Stimulated activated CD4-positive, alpha-beta T cell treated with anti-CD3 and anti-CD28 coated beads, TNF-alpha, amount 100 ng/mL, for 1 hour (primary cell): Measurements from ENCODE around the gene KLF7.
"Not testable (repeated sequence)": the region's sequence is repeated elsewhere in the genome, so short reads cannot be mapped to it uniquely, and the experiment has no call there.

Source experiments
- DNase-seq, 3 donors: peaks; one replicate each; pipeline ENCODE4 v3.0.0-alpha.2; 2020; ENCODE audit warnings: low read depth in 3 of 3, low spot score in 1 of 3

KLF7 gene

DNA sequence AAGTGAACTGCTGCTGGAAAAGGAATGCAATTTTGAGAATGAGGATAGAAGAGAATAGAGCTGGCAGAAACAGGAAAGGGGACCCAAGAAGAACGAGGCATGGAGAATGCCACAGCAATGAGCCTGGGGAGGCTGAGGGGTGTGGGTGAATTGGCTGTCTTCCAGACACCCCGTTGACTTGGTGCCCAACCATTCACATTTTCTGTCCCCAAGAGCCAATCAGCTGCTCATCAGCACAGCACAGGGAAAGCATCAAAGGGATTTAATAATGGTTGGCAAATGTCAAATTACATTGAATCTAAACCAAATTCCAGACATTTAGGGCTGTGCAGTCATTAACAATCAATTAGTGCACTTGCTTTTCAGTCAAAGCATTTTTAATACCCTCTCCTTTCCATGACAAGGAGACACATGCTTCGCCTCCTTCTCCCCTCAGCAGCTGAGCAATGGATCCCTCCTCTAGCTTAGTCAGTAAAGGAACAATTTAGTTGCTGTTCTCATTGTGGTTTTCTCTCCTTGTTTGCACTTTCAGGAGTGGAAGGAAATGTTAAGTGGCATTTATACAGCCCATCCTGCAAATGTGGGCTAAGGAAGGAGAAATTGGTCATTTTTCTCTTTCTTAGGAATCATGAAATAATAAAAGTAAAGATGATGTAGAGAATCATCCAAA lies 98.8 kb downstream of the KLF7 start:
- no peak for DNase-seq

DNA sequence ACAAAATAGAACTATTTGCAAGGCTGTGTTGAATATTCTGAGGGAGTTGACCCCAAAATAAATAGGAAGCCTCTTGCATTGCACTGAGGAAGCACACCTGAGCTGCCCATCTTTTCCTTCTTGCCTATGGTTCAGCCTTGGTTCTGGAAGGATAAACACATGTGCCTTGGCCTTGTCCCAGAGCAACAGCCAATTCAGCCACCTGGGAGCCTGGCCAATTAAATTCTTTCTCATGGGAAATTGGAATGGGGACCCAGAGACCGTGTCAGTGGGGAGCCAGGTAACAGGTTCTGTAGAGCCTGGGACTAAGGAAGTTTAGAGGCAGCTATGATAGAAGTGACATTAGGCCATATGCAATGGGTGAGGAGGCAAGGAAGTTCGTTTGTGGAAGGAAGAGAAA lies 99.6 kb downstream of the KLF7 start:
- DNase-seq = no peak

DNA sequence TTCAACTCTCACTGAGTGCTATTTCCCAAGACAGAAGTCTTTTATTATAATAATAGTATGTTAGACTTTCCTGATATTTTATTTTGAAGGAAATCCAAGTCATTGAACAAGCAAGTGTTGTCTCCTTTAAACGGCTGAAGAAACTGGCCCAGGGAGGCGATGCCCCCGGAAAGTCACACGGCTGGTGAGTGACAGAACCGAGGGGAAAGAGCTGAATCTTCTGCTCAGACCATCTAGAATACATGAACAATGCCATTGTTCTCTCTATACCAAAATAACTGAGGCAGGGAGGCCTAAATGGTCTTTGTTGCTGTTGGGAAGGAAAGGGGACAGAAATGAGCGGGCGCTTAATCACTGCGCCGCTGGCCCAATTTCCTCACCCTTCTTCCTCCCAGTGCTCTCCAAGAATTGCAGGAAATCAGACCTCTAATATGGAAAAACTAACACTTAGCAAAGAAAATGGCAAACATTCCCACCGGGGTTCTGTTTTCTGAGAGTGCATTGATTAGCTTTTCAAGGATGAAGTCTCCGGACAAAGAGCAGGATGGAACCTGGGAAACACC lies 101.5 kb downstream of the KLF7 start:
- no peak for DNase-seq

DNA sequence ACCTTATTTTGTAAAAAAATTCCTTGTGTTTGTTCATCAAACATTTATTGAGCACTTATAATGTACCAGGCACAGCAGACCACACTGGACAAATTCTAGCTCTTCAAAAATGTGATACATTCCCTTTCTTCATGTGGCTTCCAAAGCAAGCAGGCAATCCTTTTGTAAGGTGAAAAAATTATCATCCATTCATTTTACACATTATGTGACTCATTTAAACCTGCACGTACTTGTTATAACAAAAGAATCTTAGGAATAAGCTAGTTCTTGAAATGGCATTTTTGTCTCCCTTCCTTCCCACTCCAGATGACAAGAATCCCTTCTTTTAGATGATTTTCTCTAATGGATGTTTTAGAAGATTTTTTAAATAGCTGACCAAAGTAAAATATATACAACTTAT lies 104.6 kb downstream of the KLF7 start:
- no peak for DNase-seq

- no peak for DNase-seq
Observed at GRCh38 chr2:207055257-207055656, 110.5 kb downstream of the KLF7 start.

GRCh38 chr2:207054521-207054920 lies 111.2 kb downstream of the KLF7 start:
- DNase-seq = no peak

- DNase-seq = no peak
Observed at GRCh38 chr2:207051385-207051965, 114.3 kb downstream of the KLF7 start.

GRCh38 chr2:207049122-207049521 lies 116.6 kb downstream of the KLF7 start:
- DNase-seq = no peak

GRCh38 chr2:207048416-207048815 lies 117.3 kb downstream of the KLF7 start:
- no peak for DNase-seq

- DNase-seq = no peak
Observed at GRCh38 chr2:207046724-207047123, 119.0 kb downstream of the KLF7 start.

GRCh38 chr2:207045531-207045930 lies 120.2 kb downstream of the KLF7 start:
- no peak for DNase-seq

DNA sequence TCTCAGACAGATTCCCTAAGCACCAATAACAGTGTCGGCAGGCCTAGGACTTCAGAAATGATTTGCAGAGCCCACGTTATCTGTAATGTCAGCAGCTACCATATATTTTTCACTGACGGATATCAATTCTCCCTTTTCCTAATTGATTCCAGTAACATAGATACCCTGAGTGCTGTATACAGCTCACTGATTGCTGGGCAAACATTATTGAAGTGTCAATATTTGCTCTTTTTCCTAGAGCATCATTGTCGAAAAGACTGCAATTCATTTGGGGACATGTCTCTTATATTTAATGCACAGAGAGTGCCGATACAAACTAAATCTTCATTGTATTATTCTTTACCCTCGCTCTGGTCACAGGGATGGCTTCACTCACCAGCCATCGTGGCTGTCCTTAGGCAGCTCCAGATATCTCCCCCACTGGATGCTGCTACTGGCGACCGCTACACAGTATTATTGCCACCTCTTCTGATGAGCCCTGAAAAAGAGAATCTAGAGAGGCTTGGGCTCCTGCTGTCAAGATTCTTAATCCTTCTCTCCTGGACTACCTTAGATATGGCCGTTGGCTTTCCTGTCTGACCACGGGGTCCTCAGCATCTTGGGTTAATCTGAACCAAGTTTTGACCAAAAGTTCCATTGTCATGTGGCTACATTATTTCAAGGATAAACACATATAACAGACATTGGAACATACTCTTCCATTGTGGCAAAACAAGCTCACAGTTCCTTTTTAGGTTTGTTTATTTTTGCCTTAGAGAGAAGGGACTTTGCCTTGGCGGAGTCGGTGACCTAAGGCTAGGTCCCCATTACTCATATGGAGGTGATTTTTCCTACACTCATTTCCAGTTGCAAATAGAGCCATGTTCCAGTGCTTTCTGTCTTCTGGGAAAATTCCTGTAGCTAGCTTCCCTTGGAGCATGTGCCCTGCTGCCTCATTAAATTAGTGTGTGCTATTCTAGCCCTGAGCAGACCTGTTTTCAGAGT lies 121.1 kb downstream of the KLF7 start:
- DNase-seq = no peak

DNA sequence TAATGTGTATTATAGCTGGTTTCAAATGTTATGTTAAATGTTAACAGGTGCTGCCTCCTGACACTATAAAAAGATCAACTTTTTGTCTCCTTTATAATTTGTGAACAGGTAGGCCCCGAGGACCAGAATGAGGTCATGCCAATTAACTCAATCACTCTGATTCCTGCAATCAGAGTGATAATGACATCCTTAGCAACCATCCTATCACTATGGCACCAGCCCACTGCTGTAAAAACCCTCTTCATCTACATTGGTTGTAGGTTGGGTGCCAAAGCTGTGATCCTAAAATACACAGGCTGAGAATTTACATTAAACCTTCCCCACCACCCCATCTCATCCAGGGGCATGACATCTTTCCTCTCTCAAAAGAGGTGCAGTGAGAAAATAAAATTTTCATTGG lies 122.9 kb downstream of the KLF7 start:
- no peak for DNase-seq

- no peak for DNase-seq
Observed at GRCh38 chr2:207041786-207042554, 123.8 kb downstream of the KLF7 start.

DNA sequence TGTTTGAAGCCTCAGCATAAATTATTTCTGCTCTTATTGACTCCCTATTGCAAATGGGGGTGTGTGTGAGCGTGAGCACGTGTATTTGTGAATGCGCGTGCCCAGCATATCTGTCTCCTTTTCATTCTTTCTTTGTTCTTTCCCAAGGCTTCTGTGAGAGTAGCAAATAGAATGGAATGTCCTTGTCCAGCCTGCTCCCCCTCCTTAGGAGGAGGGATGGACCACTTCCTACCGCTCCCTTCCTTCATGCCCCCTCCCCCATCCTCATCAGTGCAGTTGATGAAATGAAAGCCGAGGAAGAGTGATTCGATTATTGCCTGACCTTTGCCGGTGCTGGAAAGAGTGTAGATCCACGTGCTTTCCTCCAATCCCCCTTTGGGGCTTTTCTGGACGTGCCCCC lies 124.5 kb downstream of the KLF7 start:
- no peak for DNase-seq

GRCh38 chr2:207040696-207041095 lies 125.1 kb downstream of the KLF7 start:
- no peak for DNase-seq

GRCh38 chr2:207039225-207039624 lies 126.5 kb downstream of the KLF7 start:
- DNase-seq = no peak

DNA sequence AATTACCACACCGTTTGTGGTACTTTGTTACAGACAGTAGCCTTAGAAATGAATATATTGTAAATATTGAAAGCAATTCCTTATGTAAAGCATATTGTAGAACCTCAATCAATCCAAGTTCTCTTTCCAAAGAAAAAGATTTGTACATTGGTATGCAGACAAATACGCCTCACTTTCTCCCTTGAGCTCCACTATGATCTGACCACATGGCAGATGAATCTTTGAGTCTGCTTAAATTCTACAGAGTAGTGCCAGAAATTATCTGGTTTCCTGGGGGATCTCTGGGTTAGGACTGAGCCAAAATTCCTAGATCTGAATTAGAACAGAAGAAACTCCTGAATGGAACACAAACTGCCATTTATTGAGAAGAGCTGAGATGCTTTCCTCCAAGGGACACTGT lies 127.4 kb downstream of the KLF7 start:
- DNase-seq = no peak

DNA sequence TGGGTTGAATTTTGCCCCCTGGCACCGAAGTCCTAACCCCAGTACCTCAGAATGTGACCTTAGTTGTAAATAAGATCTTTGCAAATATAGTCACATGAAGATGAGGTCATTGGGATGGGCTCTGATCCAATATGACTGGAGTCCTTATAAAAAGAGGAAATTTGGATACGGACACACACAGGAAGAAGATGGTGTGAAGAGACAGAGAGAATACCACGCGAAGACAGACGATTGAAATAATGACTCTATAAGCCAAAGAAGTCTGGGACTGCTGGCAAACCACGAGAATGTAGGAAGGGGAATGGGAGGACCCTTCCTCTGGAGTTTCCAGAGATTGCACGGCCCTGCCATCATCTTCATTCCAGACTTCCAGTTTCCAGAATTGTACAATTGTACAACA lies 127.9 kb downstream of the KLF7 start:
- no peak for DNase-seq

DNA sequence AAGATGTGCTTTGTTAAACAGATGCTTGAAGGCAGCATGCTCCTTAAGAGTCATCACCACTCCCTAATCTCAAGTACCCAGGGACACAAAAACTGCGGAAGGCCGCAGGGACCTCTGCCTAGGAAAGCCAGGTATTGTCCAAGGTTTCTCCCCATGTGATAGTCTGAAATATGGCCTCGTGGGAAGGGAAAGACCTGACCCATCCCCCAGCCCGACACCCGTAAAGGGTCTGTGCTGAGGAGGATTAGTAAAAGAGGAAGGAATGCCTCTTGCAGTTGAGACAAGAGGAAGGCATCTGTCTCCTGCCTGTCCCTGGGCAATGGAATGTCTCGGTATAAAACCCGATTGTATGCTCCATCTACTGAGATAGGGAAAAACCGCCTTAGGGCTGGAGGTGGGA lies 128.7 kb downstream of the KLF7 start:
- not testable (repeated sequence) for DNase-seq

DNA sequence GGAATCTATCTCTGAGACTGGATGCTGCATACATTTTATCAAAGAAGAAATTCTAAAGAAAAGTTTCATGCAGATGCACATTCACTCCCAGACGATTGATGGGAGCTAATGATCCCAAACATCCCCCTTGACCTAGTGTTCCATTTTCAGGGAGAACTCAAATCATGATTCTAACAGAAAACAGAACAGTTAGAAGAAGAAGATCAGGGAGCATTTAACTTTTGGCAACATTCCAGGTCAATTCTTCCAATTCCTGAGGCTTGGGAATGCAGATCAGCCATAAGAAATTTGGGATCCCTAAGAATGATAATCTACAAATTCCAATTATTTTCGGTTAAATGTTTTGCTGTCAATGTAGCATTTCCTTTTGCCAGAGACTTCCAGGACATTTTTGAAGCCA lies 129.9 kb downstream of the KLF7 start:
- no peak for DNase-seq
